GM23248 (cell line): ENCODE measurements around the gene ZBTB43.

Source experiments
- EZH2 ChIP-seq: fragments of 200-600 bp; sonication (generic); IDR thresholded peaks from 2 replicates; pipeline ENCODE4 v1.6.1; 2018; ENCODE audit warnings: antibody characterized with exemption, mild to moderate bottlenecking; ENCODE audit not compliant: insufficient read depth, poor library complexity, severe bottlenecking
- EZH2phosphoT487 ChIP-seq: fragments of 200-600 bp; sonication (generic); IDR thresholded peaks from 2 replicates; pipeline ENCODE4 v1.6.1; 2018; ENCODE audit warnings: antibody characterized with exemption, moderate library complexity, mild to moderate bottlenecking, low read depth; ENCODE audit not compliant: insufficient read depth

GRCh38 chr9:126777733-126778132 is 27.1 kb upstream of the ZBTB43 start:
- TF ChIP-seq EZH2 = no peak
- no peak for TF ChIP-seq EZH2phosphoT487
